ENCODE data around the gene RANBP3. TPM values are rescaled to one million over a fixed set of nuclear protein-coding genes. Genes with fewer than 3 reads are reported as not detected.

RANBP3 gene, protein sequence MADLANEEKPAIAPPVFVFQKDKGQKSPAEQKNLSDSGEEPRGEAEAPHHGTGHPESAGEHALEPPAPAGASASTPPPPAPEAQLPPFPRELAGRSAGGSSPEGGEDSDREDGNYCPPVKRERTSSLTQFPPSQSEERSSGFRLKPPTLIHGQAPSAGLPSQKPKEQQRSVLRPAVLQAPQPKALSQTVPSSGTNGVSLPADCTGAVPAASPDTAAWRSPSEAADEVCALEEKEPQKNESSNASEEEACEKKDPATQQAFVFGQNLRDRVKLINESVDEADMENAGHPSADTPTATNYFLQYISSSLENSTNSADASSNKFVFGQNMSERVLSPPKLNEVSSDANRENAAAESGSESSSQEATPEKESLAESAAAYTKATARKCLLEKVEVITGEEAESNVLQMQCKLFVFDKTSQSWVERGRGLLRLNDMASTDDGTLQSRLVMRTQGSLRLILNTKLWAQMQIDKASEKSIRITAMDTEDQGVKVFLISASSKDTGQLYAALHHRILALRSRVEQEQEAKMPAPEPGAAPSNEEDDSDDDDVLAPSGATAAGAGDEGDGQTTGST
- 66.1 and 66.8 TPM in 2 replicates for total RNA-seq

DNA sequence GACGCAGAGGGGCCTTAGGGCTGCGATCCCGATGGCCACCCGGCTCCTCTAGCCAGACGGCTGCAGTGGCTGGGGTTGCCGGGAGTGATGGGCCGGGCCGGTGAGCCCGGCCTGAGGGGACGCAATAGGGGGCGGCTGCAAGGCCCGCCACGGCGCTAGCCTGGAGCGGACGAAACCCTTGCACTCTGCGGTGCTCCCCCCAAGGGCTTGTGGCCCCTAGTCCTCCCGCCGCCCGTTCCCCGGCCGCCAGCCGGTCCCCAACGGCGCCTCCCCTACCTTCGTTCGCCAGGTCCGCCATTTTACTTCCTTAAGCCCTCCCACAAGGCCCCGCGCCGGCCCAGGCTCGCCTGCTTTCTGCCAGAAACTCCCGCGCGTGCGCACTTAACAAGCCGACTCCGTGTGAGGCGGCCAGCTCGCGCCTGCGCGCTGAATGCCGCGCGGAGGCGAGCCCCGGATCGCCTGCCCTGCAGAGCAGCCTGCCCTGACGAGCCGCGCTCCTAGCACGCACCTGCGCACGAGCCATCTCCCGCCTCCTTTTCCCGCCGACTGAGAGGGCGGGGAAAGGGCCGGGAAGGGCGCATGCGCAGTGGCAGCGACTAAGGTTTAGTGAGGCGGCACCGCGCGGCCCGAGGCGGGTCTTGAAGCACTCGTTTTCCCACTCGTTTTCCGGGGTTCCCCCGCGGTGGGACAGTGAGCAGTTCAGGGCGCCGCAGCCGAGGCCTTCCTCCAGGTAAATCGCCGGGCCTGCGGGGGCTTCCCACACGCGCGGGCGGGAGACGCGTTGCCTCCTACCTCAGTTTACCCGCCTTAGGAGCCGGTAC is at the start of gene RANBP3:
Gene RANBP3 (minus strand): TSS at position 356 of the 821 bp plus-strand sequence. CDS start 58 bp downstream, at position 298.

DNA sequence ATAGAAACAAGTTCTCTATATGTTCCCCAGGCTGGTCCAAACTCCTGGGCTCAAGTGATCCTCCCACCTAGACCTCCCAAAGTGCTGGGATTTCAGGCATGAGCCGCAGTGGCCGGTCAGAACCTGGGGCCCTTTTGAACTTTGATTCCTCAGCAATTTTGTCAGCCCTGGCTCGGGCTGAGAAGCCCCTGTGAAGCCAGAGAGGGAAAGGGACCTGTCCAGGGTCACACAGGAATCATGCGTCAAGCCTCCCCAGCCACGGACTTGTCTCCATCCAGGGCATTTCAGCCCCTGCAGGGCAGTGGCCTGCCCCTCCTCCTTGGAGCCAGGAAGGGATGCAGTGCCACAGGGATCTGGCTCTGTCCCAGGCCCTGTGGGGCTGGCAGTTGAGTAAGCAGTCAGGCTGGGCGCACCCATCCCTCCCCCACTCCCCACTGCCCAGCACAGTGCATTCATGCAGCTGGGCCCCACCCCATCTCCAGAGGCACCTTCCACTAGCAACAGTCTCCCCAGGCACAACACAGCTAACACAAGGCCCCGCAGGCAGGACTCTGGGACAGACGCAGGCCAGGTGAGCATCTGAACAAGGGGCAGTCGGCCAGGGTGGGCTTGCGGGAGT is 64.1 kb downstream of the RANBP3 start, which contains the start of gene CAPS:
Gene CAPS (plus strand): TSS at position 516 of the 619 bp plus-strand sequence. CDS start 153 bp downstream, outside the sequence.

DNA sequence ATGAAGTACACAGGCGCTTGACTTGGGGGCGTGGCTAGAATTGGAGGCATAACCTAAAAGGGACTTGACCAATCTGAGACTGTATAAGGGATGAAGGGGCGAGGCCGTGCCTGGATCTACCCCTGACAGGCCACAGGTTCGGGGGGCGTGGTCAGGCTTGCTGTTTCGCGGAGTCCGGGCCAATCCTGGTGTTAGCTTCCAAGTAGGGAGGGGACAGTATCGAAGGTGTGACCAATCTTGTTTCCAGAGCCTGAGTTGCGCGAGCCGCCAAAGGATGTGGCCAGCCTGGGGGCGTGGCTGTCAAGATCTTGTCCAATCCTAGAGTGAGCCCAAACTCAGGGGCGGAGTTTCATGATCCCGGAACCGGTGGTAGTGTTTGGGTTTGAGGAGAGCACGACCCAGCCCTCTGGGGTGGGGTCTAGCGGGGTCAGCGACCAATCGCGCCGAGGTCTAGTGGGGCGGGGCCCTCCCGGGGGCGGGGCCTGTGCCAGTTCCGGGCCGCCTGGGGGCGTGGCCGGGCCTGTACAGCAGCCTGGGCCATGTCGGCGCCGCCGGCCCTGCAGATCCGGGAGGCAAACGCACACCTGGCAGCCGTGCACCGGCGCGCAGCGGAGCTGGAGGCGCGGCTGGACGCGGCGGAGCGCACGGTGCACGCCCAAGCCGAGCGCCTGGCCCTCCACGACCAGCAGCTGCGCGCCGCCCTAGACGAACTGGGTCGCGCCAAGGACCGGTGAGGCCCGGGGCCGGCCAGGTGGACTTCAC is 73.4 kb downstream of the RANBP3 start, which contains the start of gene VMAC:
Gene VMAC (plus strand): TSS at position 521 of the 762 bp plus-strand sequence. CDS start 19 bp downstream, at position 540.

DNA sequence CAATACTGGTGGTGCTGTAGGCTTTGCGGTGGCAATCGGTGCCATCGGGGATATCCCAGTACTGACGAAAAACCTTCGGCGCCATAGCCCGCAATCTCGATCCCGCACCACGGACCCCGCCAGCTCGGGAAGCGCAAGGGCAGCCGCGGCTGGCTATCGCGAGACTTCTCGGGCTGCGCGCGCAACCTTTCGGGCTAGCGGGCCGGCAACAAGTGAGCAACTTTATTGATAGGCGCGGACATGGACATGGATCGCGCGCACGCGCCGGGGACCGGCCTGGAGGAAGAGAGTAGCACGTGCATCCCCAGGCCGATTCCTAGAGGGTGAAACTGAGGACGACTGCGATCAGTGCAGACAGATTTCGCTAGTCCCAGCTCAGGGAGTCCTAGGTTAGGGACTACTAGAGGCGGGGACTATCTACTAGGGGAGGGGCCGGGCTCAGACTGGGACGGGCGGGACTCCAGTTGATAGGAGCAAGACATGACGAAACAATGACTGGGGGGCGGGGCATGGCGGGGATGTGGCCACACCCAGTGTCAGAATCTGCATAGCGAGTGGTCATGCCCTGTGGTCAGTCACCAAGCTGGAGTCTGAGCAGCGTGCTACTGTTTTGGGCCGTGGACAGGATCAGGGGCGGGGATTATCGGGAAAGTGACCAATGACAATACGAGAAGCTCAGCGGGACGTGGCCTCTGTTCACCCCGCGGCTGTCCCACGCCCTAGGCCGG is 74.2 kb downstream of the RANBP3 start, which contains the start of gene NDUFA11:
Gene NDUFA11 (minus strand): TSS at position 167 of the 728 bp plus-strand sequence. CDS start 82 bp downstream, at position 85.

Other genes with a start within 250 kb of the RANBP3 start
- 0.21 and 0.46 TPM in 2 replicates for gene PRR22, start 193.4 kb downstream of the RANBP3 start, total RNA-seq
- 21.9 and 24.6 TPM in 2 replicates for gene DUS3L, start 187.0 kb downstream of the RANBP3 start, total RNA-seq
- gene NRTN, start 173.1 kb downstream of the RANBP3 start, total RNA-seq, result 0.23 TPM in 1 of 2 replicates, not detected in the other
- 0.19 and 0.21 TPM in 2 replicates for gene FUT6, start 138.4 kb downstream of the RANBP3 start, total RNA-seq
- 12.6 and 15.4 TPM in 2 replicates for gene FUT3, start 126.7 kb downstream of the RANBP3 start, total RNA-seq
- not detected in 2 replicates for gene FUT5, start 107.6 kb downstream of the RANBP3 start, total RNA-seq
- gene NDUFA11, start 74.3 kb downstream of the RANBP3 start, total RNA-seq, result 257 and 322 TPM in 2 replicates
- gene VMAC, start 73.3 kb downstream of the RANBP3 start, total RNA-seq, result 1.7 and 2.5 TPM in 2 replicates
- 7.0 and 12.6 TPM in 2 replicates for gene CAPS, start 63.9 kb downstream of the RANBP3 start, total RNA-seq
- 10.3 and 18.8 TPM in 2 replicates for gene RFX2, start 132.4 kb upstream of the RANBP3 start, total RNA-seq
- not detected in 2 replicates for gene ACSBG2, start 157.5 kb upstream of the RANBP3 start, total RNA-seq

All from airway epithelial cell (primary cell).